HG03175 (cell line): ENCODE measurements around the gene LRP8.

Experiments
- ATAC-seq: cut with Tn5 transposase; IDR thresholded peaks from one replicate; pipeline ENCODE4 v1.9.1; 2021; ENCODE audit warnings: mild to moderate bottlenecking, moderate library complexity; ENCODE audit not compliant: unreplicated experiment

Gene LRP8

GRCh38 chr1:53324728-53325297 is 3.1 kb downstream of the LRP8 start:
- no peak for ATAC-seq

GRCh38 chr1:53324321-53324720 is 3.5 kb downstream of the LRP8 start:
- no peak for ATAC-seq

- ATAC-seq = no peak
These were observed 4.6 kb downstream of the LRP8 start for GRCh38 chr1:53323316-53323715.

- no peak for ATAC-seq
These were observed 5.9 kb downstream of the LRP8 start for GRCh38 chr1:53321776-53322602.

- no peak for ATAC-seq
These were observed 6.5 kb downstream of the LRP8 start for GRCh38 chr1:53321366-53321765.

GRCh38 chr1:53320646-53321045 is 7.2 kb downstream of the LRP8 start:
- ATAC-seq = no peak

GRCh38 chr1:53319296-53320101 is 8.4 kb downstream of the LRP8 start:
- no peak for ATAC-seq

- no peak for ATAC-seq
These were observed 10.0 kb downstream of the LRP8 start for GRCh38 chr1:53317646-53318539.

GRCh38 chr1:53316766-53317581 is 10.9 kb downstream of the LRP8 start:
- ATAC-seq = no peak

GRCh38 chr1:53316424-53316765 is 11.5 kb downstream of the LRP8 start:
- ATAC-seq = no peak

GRCh38 chr1:53315456-53316423 is 12.1 kb downstream of the LRP8 start:
- ATAC-seq = no peak

GRCh38 chr1:53315046-53315445 is 12.8 kb downstream of the LRP8 start:
- no peak for ATAC-seq

- no peak for ATAC-seq
These were observed 13.3 kb downstream of the LRP8 start for GRCh38 chr1:53314606-53315005.

GRCh38 chr1:53314096-53314495 is 13.8 kb downstream of the LRP8 start:
- ATAC-seq = no peak

- no peak for ATAC-seq
These were observed 14.3 kb downstream of the LRP8 start for GRCh38 chr1:53313556-53313955.

- ATAC-seq = no peak
These were observed 16.1 kb downstream of the LRP8 start for GRCh38 chr1:53311702-53312305.

GRCh38 chr1:53310847-53311681 is 16.8 kb downstream of the LRP8 start:
- ATAC-seq = no peak

- ATAC-seq = no peak
These were observed 18.1 kb downstream of the LRP8 start for GRCh38 chr1:53309802-53310201.
